Mesendoderm (in vitro differentiated cells): ENCODE results near the gene KCNRG.
A peak's percentile ranks its signal among the peaks of the same experiment; 100 is the strongest.

ENCODE experiments used
- DNase-seq: peaks from one replicate; pipeline ENCODE4 v3.0.0; 2013
- H2AK5ac ChIP-seq: 2 replicates; pipeline ENCODE4 v1.6.1; 2013; ENCODE audit warnings: low read length, inconsistent platforms
- H2BK120ac ChIP-seq: 2 replicates; pipeline ENCODE4 v1.6.1; 2013; ENCODE audit warnings: low read depth, mild to moderate bottlenecking, low read length, moderate library complexity, mixed read lengths
- H2BK15ac ChIP-seq: replicated peaks from 2 replicates; pipeline ENCODE4 v1.6.1; 2013; ENCODE audit warnings: low read depth, mild to moderate bottlenecking, moderate library complexity
- H2BK5ac ChIP-seq: 2 replicates; pipeline ENCODE4 v1.6.1; 2013; ENCODE audit warnings: low read length, inconsistent platforms
- H3K18ac ChIP-seq: 2 replicates; pipeline ENCODE4 v1.6.1; 2013; ENCODE audit warnings: mild to moderate bottlenecking, low read length, mixed read lengths
- H3K23ac ChIP-seq: one replicate; pipeline ENCODE4 v1.6.1; 2013; ENCODE audit warnings: low read length
- H3K27ac ChIP-seq: 2 replicates; pipeline ENCODE4 v1.5.1; 2013; ENCODE audit warnings: low read depth, mild to moderate bottlenecking, inconsistent platforms, low read length, moderate library complexity
- H3K27me3 ChIP-seq: 2 replicates; pipeline ENCODE4 v1.6.1; 2013; ENCODE audit warnings: low read length, control low read depth, mild to moderate bottlenecking, inconsistent platforms; ENCODE audit not compliant: insufficient read depth, poor library complexity
- H3K36me3 ChIP-seq: 2 replicates; pipeline ENCODE4 v1.6.1; 2013; ENCODE audit warnings: low read length, inconsistent platforms; ENCODE audit not compliant: control insufficient read depth, insufficient read depth
- H3K4ac ChIP-seq: one replicate; pipeline ENCODE4 v1.6.1; 2013; ENCODE audit warnings: low read depth, mild to moderate bottlenecking, low read length, moderate library complexity
- H3K4me1 ChIP-seq: 2 replicates; pipeline ENCODE4 v1.6.1; 2013; ENCODE audit warnings: low read depth, low read length, inconsistent platforms; ENCODE audit not compliant: control insufficient read depth
- H3K4me2 ChIP-seq: 2 replicates; pipeline ENCODE4 v1.6.1; 2013; ENCODE audit warnings: low read length
- H3K4me3 ChIP-seq: 2 replicates; pipeline ENCODE4 v1.5.1; 2013; ENCODE audit warnings: mild to moderate bottlenecking, low read length
- H3K56ac ChIP-seq: one replicate; pipeline ENCODE4 v1.6.1; 2013; ENCODE audit warnings: low read length
- H3K79me1 ChIP-seq: 2 replicates; pipeline ENCODE4 v1.6.1; 2013; ENCODE audit warnings: low read length, inconsistent platforms
- H3K79me2 ChIP-seq: 2 replicates; pipeline ENCODE4 v1.6.1; 2013; ENCODE audit warnings: mild to moderate bottlenecking, low read length; ENCODE audit not compliant: control insufficient read depth, insufficient read depth
- H3K9ac ChIP-seq: 2 replicates; pipeline ENCODE4 v1.6.1; 2013; ENCODE audit warnings: low read length, inconsistent platforms
- H4K5ac ChIP-seq: one replicate; pipeline ENCODE4 v1.6.1; 2013; ENCODE audit warnings: low read length
- H4K8ac ChIP-seq: one replicate; pipeline ENCODE4 v1.6.1; 2013; ENCODE audit warnings: low read depth, mild to moderate bottlenecking, control low read depth, low read length, moderate library complexity
- WGBS: extraction: QIAGEN DNeasy Blood & Tissue Kit; methylation state at CpG from one replicate; pipeline ENCODE4 v1.1.7; 2013; ENCODE audit warnings: low lambda C conversion rate, missing lambda C conversion rate; ENCODE audit not compliant: insufficient coverage; ENCODE audit errors: extremely low coverage; 5-methylcytosine and 5-hydroxymethylcytosine counted together

Gene KCNRG

GRCh38 chr13:49998714-49999624, 16.3 kb upstream of the KCNRG start:
- peak; percentile 45 for DNase-seq
- H3K4ac ChIP-seq: no peak overlapping the region
- H3K4me2 ChIP-seq: peak overlapping the region; percentile 16
- no peak overlapping the region for H3K56ac ChIP-seq
- no peak overlapping the region for H3K4me3 ChIP-seq
- H4K5ac ChIP-seq: no peak overlapping the region
- H3K9ac ChIP-seq: peak overlapping the region; percentile 5
- H2AK5ac ChIP-seq: no peak overlapping the region
- H2BK15ac ChIP-seq: no peak overlapping the region
- no peak overlapping the region for H2BK120ac ChIP-seq
- peaks cover 21% of the 10 kb centered on the region for H3K79me2 ChIP-seq
- WGBS: no CpG with 5 or more reads among the region's 22 CpGs
- H3K36me3 ChIP-seq: no peaks in the 10 kb centered on the region
- H3K79me1 ChIP-seq: peaks cover 2% of the 10 kb centered on the region
- no peak overlapping the region for H3K27ac ChIP-seq
- no peaks in the 10 kb centered on the region for H3K27me3 ChIP-seq
- H3K18ac ChIP-seq: peak overlapping the region; percentile 75
- H4K8ac ChIP-seq: no peak overlapping the region
- no peak overlapping the region for H2BK5ac ChIP-seq
- no peak overlapping the region for H3K23ac ChIP-seq
- H3K4me1 ChIP-seq: no peaks in the 10 kb centered on the region

GRCh38 chr13:50001287-50001686, 14.0 kb upstream of the KCNRG start:
- H3K4me3 ChIP-seq: no peak overlapping the region

GRCh38 chr13:50006426-50007135, 8.7 kb upstream of the KCNRG start:
- no peak overlapping the region for H2BK15ac ChIP-seq
- no peak overlapping the region for H3K23ac ChIP-seq
- H3K4me2 ChIP-seq: no peak overlapping the region
- no peak overlapping the region for H3K27ac ChIP-seq
- no peak overlapping the region for H3K4ac ChIP-seq
- H3K9ac ChIP-seq: no peak overlapping the region
- H2BK5ac ChIP-seq: no peak overlapping the region
- no peak overlapping the region for H3K56ac ChIP-seq
- H4K8ac ChIP-seq: no peak overlapping the region
- H3K79me2 ChIP-seq: peaks cover 12% of the 10 kb centered on the region
- no peak overlapping the region for H2BK120ac ChIP-seq
- no CpG with 5 or more reads among the region's 7 CpGs for WGBS
- H3K27me3 ChIP-seq: no peaks in the 10 kb centered on the region
- H4K5ac ChIP-seq: no peak overlapping the region
- H3K36me3 ChIP-seq: no peaks in the 10 kb centered on the region
- H3K18ac ChIP-seq: no peak overlapping the region
- no peak for DNase-seq
- no peak overlapping the region for H2AK5ac ChIP-seq
- H3K4me3 ChIP-seq: no peak overlapping the region
- peaks cover 2% of the 10 kb centered on the region for H3K79me1 ChIP-seq
- no peaks in the 10 kb centered on the region for H3K4me1 ChIP-seq

More at GRCh38 chr13:50001287-50001686, 14.0 kb upstream of the KCNRG start:
- DNase-seq: no peak
- no CpG with 5 or more reads among the region's 1 CpG for WGBS
- Histone ChIP-seq H3K23ac (no peak overlapping the region), H3K36me3 (no peaks in the 10 kb centered on the region), H3K18ac (no peak overlapping the region), H3K56ac (no peak overlapping the region), H2AK5ac (no peak overlapping the region), H2BK120ac (no peak overlapping the region), H3K79me2 (peaks cover 25% of the 10 kb centered on the region), H3K27ac (no peak overlapping the region), H3K27me3 (no peaks in the 10 kb centered on the region), H3K4me2 (no peak overlapping the region), H3K4me1 (no peaks in the 10 kb centered on the region), H3K4ac (no peak overlapping the region), H2BK15ac (no peak overlapping the region), H4K5ac (no peak overlapping the region), H3K79me1 (peaks cover 2% of the 10 kb centered on the region), H3K9ac (no peak overlapping the region), H4K8ac (no peak overlapping the region), H2BK5ac (no peak overlapping the region)

GRCh38 chr13:50011461-50011860, 3.8 kb upstream of the KCNRG start:
- no peak overlapping the region for H2BK15ac ChIP-seq
- H3K79me2 ChIP-seq: peaks cover 3% of the 10 kb centered on the region
- H3K27me3 ChIP-seq: no peaks in the 10 kb centered on the region
- peaks cover 5% of the 10 kb centered on the region for H3K36me3 ChIP-seq
- H3K18ac ChIP-seq: no peak overlapping the region
- no peak overlapping the region for H4K8ac ChIP-seq
- no peak overlapping the region for H3K27ac ChIP-seq
- no peak overlapping the region for H4K5ac ChIP-seq
- no CpG with 5 or more reads among the region's 1 CpG for WGBS
- H3K23ac ChIP-seq: no peak overlapping the region
- H2BK5ac ChIP-seq: no peak overlapping the region
- no peak overlapping the region for H2AK5ac ChIP-seq
- H3K9ac ChIP-seq: no peak overlapping the region
- no peak overlapping the region for H3K4ac ChIP-seq
- peaks cover 6% of the 10 kb centered on the region for H3K79me1 ChIP-seq
- no peak overlapping the region for H2BK120ac ChIP-seq
- peaks cover 5% of the 10 kb centered on the region for H3K4me1 ChIP-seq
- no peak for DNase-seq
- H3K56ac ChIP-seq: no peak overlapping the region
- no peak overlapping the region for H3K4me2 ChIP-seq
- H3K4me3 ChIP-seq: no peak overlapping the region

- H4K5ac ChIP-seq: no peak overlapping the region
- no peak overlapping the region for H2AK5ac ChIP-seq
- H4K8ac ChIP-seq: no peak overlapping the region
- H3K4me2 ChIP-seq: no peak overlapping the region
- H3K4ac ChIP-seq: no peak overlapping the region
- peaks cover 3% of the 10 kb centered on the region for H3K79me2 ChIP-seq
- H3K27me3 ChIP-seq: no peaks in the 10 kb centered on the region
- H3K56ac ChIP-seq: no peak overlapping the region
- no peak overlapping the region for H3K18ac ChIP-seq
- peaks cover 5% of the 10 kb centered on the region for H3K4me1 ChIP-seq
- H3K9ac ChIP-seq: no peak overlapping the region
- no peak overlapping the region for H3K4me3 ChIP-seq
- H3K27ac ChIP-seq: no peak overlapping the region
- WGBS: no CpG with 5 or more reads among the region's 6 CpGs
- no peak overlapping the region for H3K23ac ChIP-seq
- no peak overlapping the region for H2BK5ac ChIP-seq
- peaks cover 5% of the 10 kb centered on the region for H3K36me3 ChIP-seq
- H3K79me1 ChIP-seq: peaks cover 6% of the 10 kb centered on the region
- no peak overlapping the region for H2BK15ac ChIP-seq
- no peak for DNase-seq
- H2BK120ac ChIP-seq: no peak overlapping the region
Measured at GRCh38 chr13:50012396-50013169, 2.7 kb upstream of the KCNRG start.
